OCI-LY3 (cell line): ENCODE measurements around the gene TSPAN12.

Experiments used
- EZH2phosphoT487 ChIP-seq: fragments of 200-600 bp; shearing (Covaris generic); IDR thresholded peaks from 2 replicates; pipeline ENCODE4 v1.6.1; 2018; ENCODE audit warnings: antibody characterized with exemption, mixed run types, low read depth
- TF ChIP-seq, protein P1 (sequence below): fragments of 200-600, 300-600 bp; sonication (generic); IDR thresholded peaks from 2 replicates; pipeline ENCODE4 v1.5.1; 2014; ENCODE audit warnings: antibody characterized with exemption, low read length, low read depth

DNA sequence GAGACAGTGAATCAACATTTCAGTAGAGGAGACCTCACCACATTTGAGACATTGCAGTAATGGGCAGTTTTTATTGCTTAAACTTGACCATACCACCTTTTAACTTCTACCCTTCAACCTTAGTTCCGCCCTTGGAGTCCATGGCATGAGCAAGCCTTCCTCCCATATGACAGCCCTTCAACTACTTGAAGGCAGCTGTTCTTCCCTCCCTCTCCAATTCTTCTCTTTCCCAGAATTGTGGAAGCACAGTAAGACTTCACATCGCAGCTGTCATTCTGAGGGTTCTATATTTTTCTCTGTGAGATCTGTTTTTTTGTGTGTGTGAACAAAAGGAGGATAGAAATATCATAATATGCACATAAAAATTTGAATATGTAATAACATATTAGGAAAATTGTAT lies 2.2 kb upstream of the TSPAN12 start:
- TF ChIP-seq, protein P1, sequence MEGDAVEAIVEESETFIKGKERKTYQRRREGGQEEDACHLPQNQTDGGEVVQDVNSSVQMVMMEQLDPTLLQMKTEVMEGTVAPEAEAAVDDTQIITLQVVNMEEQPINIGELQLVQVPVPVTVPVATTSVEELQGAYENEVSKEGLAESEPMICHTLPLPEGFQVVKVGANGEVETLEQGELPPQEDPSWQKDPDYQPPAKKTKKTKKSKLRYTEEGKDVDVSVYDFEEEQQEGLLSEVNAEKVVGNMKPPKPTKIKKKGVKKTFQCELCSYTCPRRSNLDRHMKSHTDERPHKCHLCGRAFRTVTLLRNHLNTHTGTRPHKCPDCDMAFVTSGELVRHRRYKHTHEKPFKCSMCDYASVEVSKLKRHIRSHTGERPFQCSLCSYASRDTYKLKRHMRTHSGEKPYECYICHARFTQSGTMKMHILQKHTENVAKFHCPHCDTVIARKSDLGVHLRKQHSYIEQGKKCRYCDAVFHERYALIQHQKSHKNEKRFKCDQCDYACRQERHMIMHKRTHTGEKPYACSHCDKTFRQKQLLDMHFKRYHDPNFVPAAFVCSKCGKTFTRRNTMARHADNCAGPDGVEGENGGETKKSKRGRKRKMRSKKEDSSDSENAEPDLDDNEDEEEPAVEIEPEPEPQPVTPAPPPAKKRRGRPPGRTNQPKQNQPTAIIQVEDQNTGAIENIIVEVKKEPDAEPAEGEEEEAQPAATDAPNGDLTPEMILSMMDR: no peak
- no peak for TF ChIP-seq EZH2phosphoT487
